ENCODE data around the gene ODF4. TPM values are rescaled to one million over a fixed set of nuclear protein-coding genes. Genes with fewer than 3 reads are reported as not detected.
"Not testable (repeated sequence)": the region's sequence is repeated elsewhere in the genome, so short reads cannot be mapped to it uniquely, and the experiment has no call there.

The ODF4 gene
- total RNA-seq, 1 experiment from 2014 or later: not detected

DNA sequence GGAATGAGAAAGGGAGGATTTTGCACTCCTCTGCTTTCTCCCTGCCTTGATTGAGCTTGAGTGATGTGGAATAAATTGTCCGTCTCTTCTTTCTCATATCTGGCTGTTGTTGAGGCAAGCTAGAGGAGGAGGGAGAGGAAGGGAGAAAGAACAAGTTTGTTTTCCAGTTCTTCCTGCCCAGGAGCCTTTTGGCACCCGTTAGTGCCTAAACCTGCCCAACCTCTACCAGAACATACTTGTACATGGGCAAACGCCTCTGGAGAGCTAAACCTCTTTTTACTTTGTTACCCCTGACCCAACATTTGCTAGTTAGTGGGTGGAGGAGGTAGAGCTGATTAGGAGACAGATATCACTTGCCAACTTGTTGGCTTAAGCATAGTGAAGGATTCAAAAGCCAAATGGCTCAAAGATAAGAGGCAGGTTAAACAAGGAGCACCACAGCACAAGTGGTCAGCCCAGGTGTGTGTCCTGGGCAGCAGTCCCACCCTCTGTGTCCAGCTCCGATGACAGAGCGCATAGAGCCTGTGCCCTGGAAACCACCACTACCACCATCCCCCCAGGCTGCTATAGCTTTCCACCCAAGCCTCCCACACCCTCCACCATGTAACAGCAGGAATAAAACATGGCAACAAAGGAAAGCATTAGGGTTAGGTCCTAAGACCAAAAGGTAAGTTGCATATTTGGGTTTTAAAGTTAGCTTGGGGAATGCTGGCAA lies 6.5 kb downstream of the ODF4 start (continued):
- no peak for TF ChIP-seq ZBTB21 (CRISPR knock-in tag; IDR thresholded peaks at IDR 0.05; ENCODE audit: borderline replicate concordance)
- no peak for TF ChIP-seq MYBL2 (CRISPR knock-in tag; IDR thresholded peaks at IDR 0.05)
- TF ChIP-seq, protein P1, sequence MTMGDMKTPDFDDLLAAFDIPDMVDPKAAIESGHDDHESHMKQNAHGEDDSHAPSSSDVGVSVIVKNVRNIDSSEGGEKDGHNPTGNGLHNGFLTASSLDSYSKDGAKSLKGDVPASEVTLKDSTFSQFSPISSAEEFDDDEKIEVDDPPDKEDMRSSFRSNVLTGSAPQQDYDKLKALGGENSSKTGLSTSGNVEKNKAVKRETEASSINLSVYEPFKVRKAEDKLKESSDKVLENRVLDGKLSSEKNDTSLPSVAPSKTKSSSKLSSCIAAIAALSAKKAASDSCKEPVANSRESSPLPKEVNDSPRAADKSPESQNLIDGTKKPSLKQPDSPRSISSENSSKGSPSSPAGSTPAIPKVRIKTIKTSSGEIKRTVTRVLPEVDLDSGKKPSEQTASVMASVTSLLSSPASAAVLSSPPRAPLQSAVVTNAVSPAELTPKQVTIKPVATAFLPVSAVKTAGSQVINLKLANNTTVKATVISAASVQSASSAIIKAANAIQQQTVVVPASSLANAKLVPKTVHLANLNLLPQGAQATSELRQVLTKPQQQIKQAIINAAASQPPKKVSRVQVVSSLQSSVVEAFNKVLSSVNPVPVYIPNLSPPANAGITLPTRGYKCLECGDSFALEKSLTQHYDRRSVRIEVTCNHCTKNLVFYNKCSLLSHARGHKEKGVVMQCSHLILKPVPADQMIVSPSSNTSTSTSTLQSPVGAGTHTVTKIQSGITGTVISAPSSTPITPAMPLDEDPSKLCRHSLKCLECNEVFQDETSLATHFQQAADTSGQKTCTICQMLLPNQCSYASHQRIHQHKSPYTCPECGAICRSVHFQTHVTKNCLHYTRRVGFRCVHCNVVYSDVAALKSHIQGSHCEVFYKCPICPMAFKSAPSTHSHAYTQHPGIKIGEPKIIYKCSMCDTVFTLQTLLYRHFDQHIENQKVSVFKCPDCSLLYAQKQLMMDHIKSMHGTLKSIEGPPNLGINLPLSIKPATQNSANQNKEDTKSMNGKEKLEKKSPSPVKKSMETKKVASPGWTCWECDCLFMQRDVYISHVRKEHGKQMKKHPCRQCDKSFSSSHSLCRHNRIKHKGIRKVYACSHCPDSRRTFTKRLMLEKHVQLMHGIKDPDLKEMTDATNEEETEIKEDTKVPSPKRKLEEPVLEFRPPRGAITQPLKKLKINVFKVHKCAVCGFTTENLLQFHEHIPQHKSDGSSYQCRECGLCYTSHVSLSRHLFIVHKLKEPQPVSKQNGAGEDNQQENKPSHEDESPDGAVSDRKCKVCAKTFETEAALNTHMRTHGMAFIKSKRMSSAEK (CRISPR knock-in tag; IDR thresholded peaks at IDR 0.05; ENCODE audit: borderline replicate concordance): no peak
- TF ChIP-seq, protein P2, sequence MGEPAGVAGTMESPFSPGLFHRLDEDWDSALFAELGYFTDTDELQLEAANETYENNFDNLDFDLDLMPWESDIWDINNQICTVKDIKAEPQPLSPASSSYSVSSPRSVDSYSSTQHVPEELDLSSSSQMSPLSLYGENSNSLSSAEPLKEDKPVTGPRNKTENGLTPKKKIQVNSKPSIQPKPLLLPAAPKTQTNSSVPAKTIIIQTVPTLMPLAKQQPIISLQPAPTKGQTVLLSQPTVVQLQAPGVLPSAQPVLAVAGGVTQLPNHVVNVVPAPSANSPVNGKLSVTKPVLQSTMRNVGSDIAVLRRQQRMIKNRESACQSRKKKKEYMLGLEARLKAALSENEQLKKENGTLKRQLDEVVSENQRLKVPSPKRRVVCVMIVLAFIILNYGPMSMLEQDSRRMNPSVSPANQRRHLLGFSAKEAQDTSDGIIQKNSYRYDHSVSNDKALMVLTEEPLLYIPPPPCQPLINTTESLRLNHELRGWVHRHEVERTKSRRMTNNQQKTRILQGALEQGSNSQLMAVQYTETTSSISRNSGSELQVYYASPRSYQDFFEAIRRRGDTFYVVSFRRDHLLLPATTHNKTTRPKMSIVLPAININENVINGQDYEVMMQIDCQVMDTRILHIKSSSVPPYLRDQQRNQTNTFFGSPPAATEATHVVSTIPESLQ (CRISPR knock-in tag; IDR thresholded peaks at IDR 0.05): no peak
- no peak for TF ChIP-seq KAT7 (CRISPR knock-in tag; IDR thresholded peaks at IDR 0.05; ENCODE audit: borderline replicate concordance)
- no peak for TF ChIP-seq TCF7 (CRISPR knock-in tag; IDR thresholded peaks at IDR 0.05; ENCODE audit: low read depth)
- TF ChIP-seq, protein P3, sequence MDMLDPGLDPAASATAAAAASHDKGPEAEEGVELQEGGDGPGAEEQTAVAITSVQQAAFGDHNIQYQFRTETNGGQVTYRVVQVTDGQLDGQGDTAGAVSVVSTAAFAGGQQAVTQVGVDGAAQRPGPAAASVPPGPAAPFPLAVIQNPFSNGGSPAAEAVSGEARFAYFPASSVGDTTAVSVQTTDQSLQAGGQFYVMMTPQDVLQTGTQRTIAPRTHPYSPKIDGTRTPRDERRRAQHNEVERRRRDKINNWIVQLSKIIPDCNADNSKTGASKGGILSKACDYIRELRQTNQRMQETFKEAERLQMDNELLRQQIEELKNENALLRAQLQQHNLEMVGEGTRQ (CRISPR knock-in tag; IDR thresholded peaks at IDR 0.05): no peak
- TF ChIP-seq ELF4 (CRISPR knock-in tag; IDR thresholded peaks at IDR 0.05; ENCODE audit: low read depth): no peak
- TF ChIP-seq, protein P4, sequence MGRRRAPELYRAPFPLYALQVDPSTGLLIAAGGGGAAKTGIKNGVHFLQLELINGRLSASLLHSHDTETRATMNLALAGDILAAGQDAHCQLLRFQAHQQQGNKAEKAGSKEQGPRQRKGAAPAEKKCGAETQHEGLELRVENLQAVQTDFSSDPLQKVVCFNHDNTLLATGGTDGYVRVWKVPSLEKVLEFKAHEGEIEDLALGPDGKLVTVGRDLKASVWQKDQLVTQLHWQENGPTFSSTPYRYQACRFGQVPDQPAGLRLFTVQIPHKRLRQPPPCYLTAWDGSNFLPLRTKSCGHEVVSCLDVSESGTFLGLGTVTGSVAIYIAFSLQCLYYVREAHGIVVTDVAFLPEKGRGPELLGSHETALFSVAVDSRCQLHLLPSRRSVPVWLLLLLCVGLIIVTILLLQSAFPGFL (CRISPR knock-in tag; IDR thresholded peaks at IDR 0.05; ENCODE audit: borderline replicate concordance): no peak
- no peak for TF ChIP-seq JAZF1 (CRISPR knock-in tag; IDR thresholded peaks at IDR 0.05)
- no peak for TF ChIP-seq FOXK1 (CRISPR knock-in tag; IDR thresholded peaks at IDR 0.05)

DNA sequence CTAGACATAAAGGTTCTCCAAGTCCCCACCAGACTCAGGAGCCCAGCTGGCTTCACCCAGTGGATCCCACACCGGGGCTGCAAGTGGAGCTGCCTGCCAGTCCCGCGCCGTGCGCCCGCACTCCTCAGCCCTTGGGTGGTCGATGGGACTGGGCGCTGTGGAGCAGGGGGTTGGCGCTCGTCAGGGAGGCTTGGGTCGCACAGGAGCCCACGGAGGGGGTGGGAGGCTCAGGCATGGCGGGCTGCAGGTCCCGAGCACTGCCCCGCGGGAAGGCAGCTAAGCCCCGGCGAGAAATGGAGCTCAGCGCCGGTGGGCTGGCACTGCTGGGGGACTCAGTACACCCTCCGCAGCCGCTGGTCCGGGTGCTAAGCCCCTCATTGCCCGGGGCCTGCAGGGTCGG lies 7.4 kb downstream of the ODF4 start:
- not testable (repeated sequence) for DNase-seq (ENCODE audit: low spot score); H3K9me3 Mint-ChIP-seq; H3K36me3 Mint-ChIP-seq; H3K4me1 Mint-ChIP-seq; H3K27ac Mint-ChIP-seq; H3K4me3 Mint-ChIP-seq; ATAC-seq; H3K27me3 Mint-ChIP-seq (ENCODE audit: low read depth)
- ChIA-PET CTCF (interaction anchor here (1.0 to 1.1 kb wide), 2 partner anchors 9 to 30 kb away, joined by 3 read pairs; partner anchors contain the start of gene KRABD2), POLR2A (interaction anchor here (1.4 kb wide), 1 partner anchor 8 kb away, joined by 4 read pairs; no protein-coding TSS in a partner anchor)

DNA sequence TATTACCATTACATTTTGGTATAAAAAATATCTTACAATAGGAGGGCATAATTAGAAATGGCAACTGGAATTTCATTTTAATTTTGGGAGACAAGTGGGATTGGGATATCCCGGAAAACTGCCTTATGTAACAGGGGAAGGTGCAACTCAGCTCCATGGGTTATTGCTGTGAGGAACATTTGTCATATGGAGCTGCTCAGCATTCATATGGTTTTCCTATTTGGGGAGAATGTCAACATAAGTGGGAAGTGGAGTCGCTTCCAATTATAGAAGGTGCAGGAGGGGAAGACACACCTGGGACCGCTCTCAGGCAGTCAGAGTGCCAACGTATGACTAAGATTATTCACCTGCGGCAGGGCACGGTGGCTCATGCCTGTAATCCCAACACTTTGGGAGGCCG lies 10.7 kb downstream of the ODF4 start:
- ATAC-seq (no peak), DNase-seq (ENCODE audit: low spot score) (no peak)
- no peaks in the 10 kb centered on the region for H3K27me3 Mint-ChIP-seq (ENCODE audit: low read depth)
- no peaks in the 10 kb centered on the region for H3K9me3 Mint-ChIP-seq
- POLR2A ChIA-PET: no interaction called here
- CTCF ChIA-PET: no interaction called here
- H3K27ac Mint-ChIP-seq: no peak overlapping the region
- H3K4me3 Mint-ChIP-seq: no peak overlapping the region
- no peaks in the 10 kb centered on the region for H3K36me3 Mint-ChIP-seq
- H3K4me1 Mint-ChIP-seq: peaks cover 15% of the 10 kb centered on the region
- TF ChIP-seq, protein P5, sequence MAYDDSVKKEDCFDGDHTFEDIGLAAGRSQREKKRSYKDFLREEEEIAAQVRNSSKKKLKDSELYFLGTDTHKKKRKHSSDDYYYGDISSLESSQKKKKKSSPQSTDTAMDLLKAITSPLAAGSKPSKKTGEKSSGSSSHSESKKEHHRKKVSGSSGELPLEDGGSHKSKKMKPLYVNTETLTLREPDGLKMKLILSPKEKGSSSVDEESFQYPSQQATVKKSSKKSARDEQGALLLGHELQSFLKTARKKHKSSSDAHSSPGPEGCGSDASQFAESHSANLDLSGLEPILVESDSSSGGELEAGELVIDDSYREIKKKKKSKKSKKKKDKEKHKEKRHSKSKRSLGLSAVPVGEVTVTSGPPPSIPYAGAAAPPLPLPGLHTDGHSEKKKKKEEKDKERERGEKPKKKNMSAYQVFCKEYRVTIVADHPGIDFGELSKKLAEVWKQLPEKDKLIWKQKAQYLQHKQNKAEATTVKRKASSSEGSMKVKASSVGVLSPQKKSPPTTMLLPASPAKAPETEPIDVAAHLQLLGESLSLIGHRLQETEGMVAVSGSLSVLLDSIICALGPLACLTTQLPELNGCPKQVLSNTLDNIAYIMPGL (CRISPR knock-in tag; IDR thresholded peaks at IDR 0.05): no peak
- TF ChIP-seq GTF2I (CRISPR knock-in tag; conservative IDR thresholded peaks at IDR 0.05): no peak
- no peak for TF ChIP-seq GABPB1 (CRISPR knock-in tag; IDR thresholded peaks at IDR 0.05)
- TF ChIP-seq TEAD1 (CRISPR knock-in tag; IDR thresholded peaks at IDR 0.05): no peak
- TF ChIP-seq, protein P6, sequence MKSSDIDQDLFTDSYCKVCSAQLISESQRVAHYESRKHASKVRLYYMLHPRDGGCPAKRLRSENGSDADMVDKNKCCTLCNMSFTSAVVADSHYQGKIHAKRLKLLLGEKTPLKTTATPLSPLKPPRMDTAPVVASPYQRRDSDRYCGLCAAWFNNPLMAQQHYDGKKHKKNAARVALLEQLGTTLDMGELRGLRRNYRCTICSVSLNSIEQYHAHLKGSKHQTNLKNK (CRISPR knock-in tag; IDR thresholded peaks at IDR 0.05): no peak
- TF ChIP-seq, protein P7, sequence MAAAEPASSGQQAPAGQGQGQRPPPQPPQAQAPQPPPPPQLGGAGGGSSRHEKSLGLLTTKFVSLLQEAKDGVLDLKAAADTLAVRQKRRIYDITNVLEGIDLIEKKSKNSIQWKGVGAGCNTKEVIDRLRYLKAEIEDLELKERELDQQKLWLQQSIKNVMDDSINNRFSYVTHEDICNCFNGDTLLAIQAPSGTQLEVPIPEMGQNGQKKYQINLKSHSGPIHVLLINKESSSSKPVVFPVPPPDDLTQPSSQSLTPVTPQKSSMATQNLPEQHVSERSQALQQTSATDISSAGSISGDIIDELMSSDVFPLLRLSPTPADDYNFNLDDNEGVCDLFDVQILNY (CRISPR knock-in tag; IDR thresholded peaks at IDR 0.05): no peak
- TF ChIP-seq ELF4 (CRISPR knock-in tag; IDR thresholded peaks at IDR 0.05; ENCODE audit: low read depth): no peak
- no peak for TF ChIP-seq NFATC4 (CRISPR knock-in tag; IDR thresholded peaks at IDR 0.05)
- TF ChIP-seq ZNF416 (CRISPR knock-in tag; IDR thresholded peaks at IDR 0.05): no peak
- TF ChIP-seq TEAD4 (CRISPR knock-in tag; IDR thresholded peaks at IDR 0.05): no peak
- no peak for TF ChIP-seq KAT7 (CRISPR knock-in tag; IDR thresholded peaks at IDR 0.05; ENCODE audit: borderline replicate concordance)
- TF ChIP-seq MXD4 (CRISPR knock-in tag; IDR thresholded peaks at IDR 0.05; ENCODE audit: borderline replicate concordance): no peak
- TF ChIP-seq CBFB (CRISPR knock-in tag; IDR thresholded peaks at IDR 0.05; ENCODE audit: low read depth): no peak

Measured in WTC11 (cell line).